Activated naive CD8-positive, alpha-beta T cell (primary cell): ENCODE data around the gene SRGAP3.

ENCODE experiments used
- H3K27ac Mint-ChIP-seq: one replicate; pipeline ENCODE4 v1.8.0; 2021; ENCODE audit warnings: mixed read lengths
- H3K27me3 Mint-ChIP-seq: one replicate; pipeline ENCODE4 v1.8.0; 2021; ENCODE audit warnings: mixed read lengths
- H3K36me3 Mint-ChIP-seq: one replicate; pipeline ENCODE4 v1.8.0; 2021; ENCODE audit warnings: mixed read lengths
- H3K4me1 Mint-ChIP-seq: one replicate; pipeline ENCODE4 v1.8.0; 2021; ENCODE audit warnings: low read depth, mixed read lengths
- H3K4me3 Mint-ChIP-seq: one replicate; pipeline ENCODE4 v1.8.0; 2021; ENCODE audit warnings: mild to moderate bottlenecking, mixed read lengths
- H3K9me3 Mint-ChIP-seq: one replicate; pipeline ENCODE4 v1.8.0; 2021; ENCODE audit warnings: low read depth, mixed read lengths

The SRGAP3 gene

DNA sequence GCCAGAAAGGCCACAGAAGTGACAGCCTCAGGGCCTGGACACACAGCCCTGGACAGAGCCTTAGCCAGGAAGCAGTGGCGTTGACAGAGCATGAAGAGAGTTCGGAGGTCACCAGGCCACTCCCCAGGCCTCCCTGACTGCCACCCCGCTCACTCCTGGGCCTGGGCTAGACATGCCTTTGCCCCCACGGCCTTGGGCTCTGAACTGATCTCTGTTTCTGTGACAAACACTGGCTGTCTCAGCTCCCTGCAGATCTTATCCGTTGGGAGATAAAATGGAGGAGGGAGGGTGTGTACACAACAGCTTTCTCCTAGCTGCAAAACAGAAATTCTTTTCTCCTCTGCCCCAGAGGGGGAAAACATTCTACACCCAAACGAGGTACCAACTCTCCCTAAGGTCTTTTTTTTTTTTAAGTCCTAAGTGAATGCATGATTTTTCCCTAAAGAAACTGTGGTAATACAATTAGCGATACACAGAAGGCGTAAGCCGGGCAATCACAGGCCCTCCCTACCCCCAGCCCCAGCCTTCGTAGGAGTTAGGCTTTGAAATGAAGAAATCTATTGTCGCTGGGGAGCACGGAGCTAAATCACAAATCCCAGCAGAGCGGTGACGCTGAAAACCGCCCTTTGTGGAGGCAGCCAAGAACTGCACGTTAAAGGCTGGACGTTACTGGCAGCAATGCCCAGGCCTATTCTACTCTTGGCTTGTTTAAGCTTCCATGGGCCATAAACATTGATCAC, 45.0 kb downstream of the SRGAP3 start:
- Mint-ChIP-seq H3K4me3 (no peak overlapping the region), H3K27ac (no peak overlapping the region), H3K4me1 (no peaks in the 10 kb centered on the region), H3K36me3 (no peaks in the 10 kb centered on the region), H3K9me3 (no peaks in the 10 kb centered on the region), H3K27me3 (no peaks in the 10 kb centered on the region)

DNA sequence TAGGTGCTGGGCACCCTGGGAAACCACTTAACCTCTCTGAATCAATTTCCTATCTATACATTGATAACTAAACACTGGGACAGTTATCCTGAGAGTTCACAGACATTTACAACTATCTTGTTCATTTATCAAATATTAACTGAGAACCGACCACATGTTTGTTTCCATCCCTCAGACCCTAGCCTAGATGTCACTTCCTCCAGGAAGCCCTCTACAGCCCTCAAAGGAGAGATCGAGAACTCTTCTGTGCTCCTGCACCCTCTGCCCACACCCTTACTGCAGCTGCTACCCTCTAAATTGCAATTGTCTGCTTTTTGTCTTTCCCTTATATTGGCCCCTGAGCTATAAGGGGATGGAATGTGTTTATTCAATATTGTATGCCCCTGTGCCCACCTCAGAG, 46.1 kb downstream of the SRGAP3 start:
- no peaks in the 10 kb centered on the region for H3K9me3 Mint-ChIP-seq
- H3K36me3 Mint-ChIP-seq = no peaks in the 10 kb centered on the region
- H3K27ac Mint-ChIP-seq = no peak overlapping the region
- no peaks in the 10 kb centered on the region for H3K4me1 Mint-ChIP-seq
- no peak overlapping the region for H3K4me3 Mint-ChIP-seq
- H3K27me3 Mint-ChIP-seq = no peaks in the 10 kb centered on the region

DNA sequence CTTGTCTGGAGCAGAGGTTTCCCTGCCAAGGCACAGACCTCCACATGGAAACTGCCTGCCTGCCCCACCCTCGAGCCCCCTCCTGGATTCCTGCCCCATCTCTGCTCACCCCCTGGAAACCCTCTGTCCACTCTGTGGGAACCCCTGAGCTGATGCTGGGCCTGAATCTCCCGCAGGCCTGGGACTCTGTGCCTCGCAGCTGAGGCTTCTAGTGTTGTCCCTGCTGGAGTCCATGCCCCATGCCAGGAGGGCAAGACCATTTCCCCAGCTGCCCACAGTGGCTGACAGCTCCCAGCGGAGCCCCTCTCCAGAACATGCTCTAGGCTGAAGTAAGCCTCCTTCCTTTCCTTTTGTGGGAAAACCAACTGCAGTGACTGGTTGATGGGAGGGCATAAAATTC, 46.9 kb downstream of the SRGAP3 start:
- no peaks in the 10 kb centered on the region for H3K27me3 Mint-ChIP-seq
- no peaks in the 10 kb centered on the region for H3K9me3 Mint-ChIP-seq
- no peaks in the 10 kb centered on the region for H3K4me1 Mint-ChIP-seq
- H3K27ac Mint-ChIP-seq = no peak overlapping the region
- H3K36me3 Mint-ChIP-seq = no peaks in the 10 kb centered on the region
- no peak overlapping the region for H3K4me3 Mint-ChIP-seq

DNA sequence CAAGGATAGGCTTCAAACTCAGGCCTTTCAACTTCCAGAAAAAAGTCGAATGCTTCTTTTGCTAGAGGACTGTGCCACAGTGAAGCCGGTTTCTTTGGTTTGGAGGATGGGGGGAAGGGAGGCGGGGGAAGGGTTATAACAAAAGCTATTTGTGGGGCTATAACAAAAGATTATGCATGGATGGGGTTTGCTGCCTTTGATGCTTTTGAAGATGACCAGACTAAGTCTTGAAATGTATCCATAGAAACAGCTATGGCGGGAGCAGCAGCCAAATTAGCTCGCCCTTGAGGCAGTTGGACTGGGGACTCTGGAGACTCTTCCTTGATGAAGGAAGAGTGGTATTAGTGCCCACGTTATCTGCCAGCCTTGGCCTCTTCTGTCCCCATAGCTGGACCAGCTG, 47.5 kb downstream of the SRGAP3 start:
- H3K9me3 Mint-ChIP-seq = no peaks in the 10 kb centered on the region
- H3K27ac Mint-ChIP-seq = no peak overlapping the region

DNA sequence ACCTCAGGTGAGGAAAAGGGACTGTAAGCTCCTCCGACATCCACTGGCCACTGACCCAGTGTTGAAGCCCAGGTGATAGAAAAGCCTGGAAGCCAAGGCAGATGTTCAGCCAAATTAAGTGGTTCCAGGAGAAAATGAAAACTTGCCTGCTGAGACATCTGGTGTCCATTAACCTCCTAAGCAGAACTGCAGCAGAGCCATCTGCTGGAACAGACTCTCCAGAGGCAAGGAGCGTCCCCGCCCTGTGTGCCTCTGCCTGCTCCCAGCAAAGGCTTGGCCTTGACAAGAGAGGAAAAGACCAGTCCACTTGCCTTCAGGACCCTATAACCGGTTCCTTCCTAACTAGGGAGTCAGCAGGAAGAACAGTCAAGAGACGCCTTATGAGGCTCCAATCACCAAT, 48.2 kb downstream of the SRGAP3 start:
- H3K36me3 Mint-ChIP-seq = no peaks in the 10 kb centered on the region
- no peaks in the 10 kb centered on the region for H3K9me3 Mint-ChIP-seq
- H3K4me1 Mint-ChIP-seq = no peaks in the 10 kb centered on the region
- H3K27ac Mint-ChIP-seq = no peak overlapping the region
- H3K4me3 Mint-ChIP-seq = no peak overlapping the region
- H3K27me3 Mint-ChIP-seq = no peaks in the 10 kb centered on the region

More for the DNA sequence above, 47.5 kb downstream of the SRGAP3 start:
- no peaks in the 10 kb centered on the region for H3K36me3 Mint-ChIP-seq
- no peaks in the 10 kb centered on the region for H3K27me3 Mint-ChIP-seq
- H3K4me3 Mint-ChIP-seq = no peak overlapping the region
- H3K4me1 Mint-ChIP-seq = no peaks in the 10 kb centered on the region

DNA sequence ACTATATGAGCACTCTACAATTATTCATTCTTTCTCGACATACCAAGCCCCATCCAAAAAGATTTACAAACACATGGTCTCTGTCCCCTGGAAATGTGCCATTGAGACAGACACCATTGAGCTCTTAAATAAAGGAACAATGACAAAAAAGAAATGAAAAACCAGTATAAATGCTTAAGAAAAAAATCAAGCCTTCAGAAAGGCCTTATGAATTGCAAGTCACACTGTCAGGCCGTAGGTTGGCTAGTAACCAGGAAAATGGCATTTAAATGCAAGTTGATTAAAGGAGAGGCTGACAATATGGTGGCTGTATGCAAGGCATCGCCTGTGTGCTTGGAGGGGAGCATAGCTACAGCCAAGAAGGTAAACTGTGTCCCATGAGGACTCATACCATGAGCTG, 49.7 kb downstream of the SRGAP3 start:
- Mint-ChIP-seq H3K27ac (no peak overlapping the region), H3K36me3 (no peaks in the 10 kb centered on the region), H3K27me3 (no peaks in the 10 kb centered on the region), H3K4me3 (no peak overlapping the region), H3K4me1 (no peaks in the 10 kb centered on the region), H3K9me3 (no peaks in the 10 kb centered on the region)

DNA sequence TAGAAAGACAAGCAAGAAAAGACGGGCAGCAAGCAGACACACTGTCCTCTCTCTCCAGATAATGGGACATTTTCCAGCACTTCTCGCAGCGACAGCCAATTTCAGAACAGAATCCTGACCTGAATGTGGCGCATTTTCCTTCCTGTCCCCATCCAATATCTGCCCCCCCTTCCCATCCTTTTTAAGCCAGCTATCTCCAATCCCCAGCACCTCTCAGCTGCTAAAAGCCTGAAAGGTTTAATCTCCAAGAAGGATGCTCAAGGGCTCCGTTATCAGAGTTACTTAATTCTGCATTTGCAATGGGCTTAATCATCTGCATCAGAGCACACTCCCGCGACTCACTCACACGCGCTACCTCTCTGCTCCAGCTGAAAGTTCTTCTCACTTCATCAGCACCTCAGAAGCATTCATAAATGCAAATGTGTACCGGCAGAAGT, 50.5 kb downstream of the SRGAP3 start:
- no peaks in the 10 kb centered on the region for H3K27me3 Mint-ChIP-seq
- no peaks in the 10 kb centered on the region for H3K9me3 Mint-ChIP-seq
- H3K36me3 Mint-ChIP-seq = no peaks in the 10 kb centered on the region
- no peak overlapping the region for H3K4me3 Mint-ChIP-seq
- no peaks in the 10 kb centered on the region for H3K4me1 Mint-ChIP-seq
- H3K27ac Mint-ChIP-seq = no peak overlapping the region

DNA sequence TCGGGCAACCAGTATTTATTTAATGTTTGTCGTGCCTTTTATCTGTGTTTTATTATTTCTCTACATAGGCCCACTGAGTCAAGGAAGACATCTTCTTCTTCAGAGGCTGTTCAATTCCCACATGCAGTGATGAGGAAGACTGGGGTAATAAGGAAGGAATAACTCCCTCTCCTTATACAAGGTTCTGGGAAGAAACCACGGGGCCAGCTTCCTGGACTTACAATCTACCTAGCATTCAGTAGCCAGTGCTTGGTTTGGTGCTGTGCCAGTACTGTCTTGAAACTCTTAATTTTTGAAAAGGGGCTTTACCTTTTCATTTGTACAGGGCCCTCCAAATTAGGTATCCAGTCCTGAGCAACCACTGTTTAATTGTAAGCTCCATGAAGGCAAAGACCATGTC, 51.2 kb downstream of the SRGAP3 start:
- Mint-ChIP-seq H3K36me3 (no peaks in the 10 kb centered on the region), H3K27ac (no peak overlapping the region), H3K4me1 (no peaks in the 10 kb centered on the region), H3K4me3 (no peak overlapping the region), H3K27me3 (no peaks in the 10 kb centered on the region), H3K9me3 (no peaks in the 10 kb centered on the region)

DNA sequence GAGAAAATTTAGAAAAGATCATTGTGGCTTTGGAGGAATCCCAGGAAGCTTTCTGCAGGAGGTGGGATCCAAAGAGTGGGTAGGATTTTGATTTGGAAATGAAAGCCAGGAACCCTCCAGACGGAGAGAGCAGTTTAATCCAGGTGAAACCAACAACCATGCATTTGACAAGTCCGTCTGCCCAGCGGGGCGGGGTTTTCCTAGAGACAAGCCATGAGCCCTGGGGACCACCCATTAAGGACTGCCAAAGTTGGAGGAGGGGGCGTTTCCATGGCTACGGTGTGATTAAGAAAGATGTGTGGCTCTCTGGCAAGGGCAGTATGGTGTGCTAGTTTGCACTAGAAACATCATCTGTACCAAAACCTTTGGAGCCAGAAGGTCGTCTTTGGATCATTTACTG, 53.4 kb downstream of the SRGAP3 start:
- Mint-ChIP-seq H3K27me3 (no peaks in the 10 kb centered on the region), H3K9me3 (no peaks in the 10 kb centered on the region), H3K4me1 (no peaks in the 10 kb centered on the region), H3K27ac (no peak overlapping the region), H3K4me3 (no peak overlapping the region), H3K36me3 (no peaks in the 10 kb centered on the region)

DNA sequence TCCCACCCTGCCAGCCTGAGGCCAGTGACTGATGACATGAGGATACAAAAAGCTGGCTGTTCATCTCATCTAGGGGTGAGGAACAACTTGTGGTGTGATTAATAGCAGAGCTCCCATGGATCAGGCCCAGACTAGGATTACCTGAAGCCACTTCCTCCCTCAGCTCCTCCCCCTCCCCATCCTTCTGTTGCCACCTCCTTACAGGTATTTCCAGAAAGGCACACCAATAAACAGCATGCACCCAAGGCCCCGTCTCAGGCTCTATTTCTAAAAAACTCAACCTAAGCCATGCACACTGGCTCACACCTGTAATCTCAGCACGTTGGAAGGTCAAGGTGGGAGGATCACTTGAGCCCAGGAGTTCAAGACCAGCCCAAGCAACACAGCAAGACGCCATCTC, 54.1 kb downstream of the SRGAP3 start:
- no peaks in the 10 kb centered on the region for H3K9me3 Mint-ChIP-seq
- H3K27ac Mint-ChIP-seq = no peak overlapping the region
- no peak overlapping the region for H3K4me3 Mint-ChIP-seq
- no peaks in the 10 kb centered on the region for H3K4me1 Mint-ChIP-seq
- H3K36me3 Mint-ChIP-seq = no peaks in the 10 kb centered on the region
- no peaks in the 10 kb centered on the region for H3K27me3 Mint-ChIP-seq

DNA sequence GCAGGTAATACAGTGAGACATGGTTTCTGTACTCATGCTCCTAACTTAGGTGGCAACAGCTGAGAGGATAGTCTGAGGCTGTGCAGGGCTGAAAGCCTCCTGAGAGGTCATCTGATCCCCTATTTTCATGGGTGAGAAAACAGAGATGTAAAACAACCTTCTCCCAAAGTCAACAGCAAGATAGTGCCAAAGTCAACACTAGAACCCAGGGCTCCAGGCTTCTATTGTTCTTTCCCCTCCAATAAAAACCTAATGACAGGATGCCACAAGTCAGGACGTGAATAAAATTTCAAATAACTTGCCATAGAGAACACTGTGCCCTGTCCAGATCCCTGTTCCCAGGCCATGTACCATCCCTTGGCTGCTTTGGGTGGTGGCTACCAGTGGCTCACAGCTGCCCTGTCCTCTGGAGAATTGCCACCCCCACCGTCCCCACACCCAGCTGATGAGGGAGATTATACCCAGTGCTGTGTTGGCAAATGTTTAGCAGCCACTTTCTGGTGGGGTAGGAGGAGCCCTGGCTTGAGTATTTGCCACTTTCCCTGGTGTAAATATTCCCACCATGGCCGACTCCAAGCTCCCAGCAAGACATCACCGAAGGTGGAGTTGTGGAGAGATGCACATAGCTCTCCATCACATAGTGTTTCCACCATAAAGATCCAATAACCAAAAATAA, 54.8 kb downstream of the SRGAP3 start:
- H3K4me3 Mint-ChIP-seq = no peak overlapping the region

DNA sequence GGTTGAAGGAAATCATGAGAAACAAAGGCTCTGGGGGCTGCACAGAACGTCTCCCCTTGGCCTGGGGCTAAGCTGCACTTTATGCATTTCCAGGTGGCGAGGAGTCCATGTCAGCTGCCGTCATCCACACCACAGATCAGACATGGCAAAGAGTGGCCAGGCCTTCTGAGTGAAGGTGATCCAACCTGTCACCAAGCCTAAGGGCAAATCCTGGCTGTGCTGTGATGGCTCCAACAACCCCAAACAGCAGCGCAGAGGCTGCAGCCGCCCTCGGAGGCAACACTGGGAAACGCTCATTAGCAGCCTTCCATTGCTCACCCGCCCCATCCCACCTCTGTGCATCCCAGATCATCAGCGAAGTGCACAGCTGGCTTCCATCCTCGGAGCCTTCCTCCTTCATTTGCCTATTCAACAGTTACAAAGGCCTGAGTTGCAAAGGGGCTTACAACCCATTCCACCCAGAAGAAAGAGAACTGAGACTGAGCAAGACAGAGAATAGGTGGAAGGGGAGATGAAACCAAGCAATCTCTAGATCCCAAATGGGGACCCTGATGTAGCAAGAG, 55.7 kb downstream of the SRGAP3 start:
- Mint-ChIP-seq H3K4me3 (no peak overlapping the region), H3K36me3 (no peaks in the 10 kb centered on the region), H3K27me3 (no peaks in the 10 kb centered on the region), H3K9me3 (no peaks in the 10 kb centered on the region), H3K27ac (no peak overlapping the region), H3K4me1 (no peaks in the 10 kb centered on the region)

More for the DNA sequence above, 54.8 kb downstream of the SRGAP3 start:
- H3K27ac Mint-ChIP-seq = no peak overlapping the region
- H3K36me3 Mint-ChIP-seq = no peaks in the 10 kb centered on the region
- no peaks in the 10 kb centered on the region for H3K4me1 Mint-ChIP-seq
- no peaks in the 10 kb centered on the region for H3K9me3 Mint-ChIP-seq
- H3K27me3 Mint-ChIP-seq = no peaks in the 10 kb centered on the region

DNA sequence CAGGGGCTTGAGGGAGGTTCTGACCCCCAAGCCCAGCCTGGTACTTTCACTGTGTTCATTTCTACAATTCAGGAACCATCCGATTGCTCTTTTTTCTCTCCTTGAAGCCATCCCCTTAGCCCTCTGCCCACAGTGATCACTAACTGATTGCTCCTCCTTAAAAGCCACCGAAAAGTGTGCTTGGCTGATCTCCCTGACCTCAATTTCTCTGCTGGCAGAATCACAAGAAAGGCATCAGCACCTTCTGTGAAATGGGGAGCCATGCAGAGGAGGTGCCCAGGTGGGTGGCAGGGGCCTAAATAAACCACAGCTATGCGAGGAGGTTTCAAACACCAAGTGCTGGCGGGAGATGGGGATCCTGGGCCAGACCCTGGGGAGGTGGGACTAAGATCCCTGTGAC, 56.2 kb downstream of the SRGAP3 start:
- H3K4me3 Mint-ChIP-seq = no peak overlapping the region
- no peak overlapping the region for H3K27ac Mint-ChIP-seq
- no peaks in the 10 kb centered on the region for H3K4me1 Mint-ChIP-seq
- no peaks in the 10 kb centered on the region for H3K9me3 Mint-ChIP-seq
- no peaks in the 10 kb centered on the region for H3K27me3 Mint-ChIP-seq
- H3K36me3 Mint-ChIP-seq = no peaks in the 10 kb centered on the region

DNA sequence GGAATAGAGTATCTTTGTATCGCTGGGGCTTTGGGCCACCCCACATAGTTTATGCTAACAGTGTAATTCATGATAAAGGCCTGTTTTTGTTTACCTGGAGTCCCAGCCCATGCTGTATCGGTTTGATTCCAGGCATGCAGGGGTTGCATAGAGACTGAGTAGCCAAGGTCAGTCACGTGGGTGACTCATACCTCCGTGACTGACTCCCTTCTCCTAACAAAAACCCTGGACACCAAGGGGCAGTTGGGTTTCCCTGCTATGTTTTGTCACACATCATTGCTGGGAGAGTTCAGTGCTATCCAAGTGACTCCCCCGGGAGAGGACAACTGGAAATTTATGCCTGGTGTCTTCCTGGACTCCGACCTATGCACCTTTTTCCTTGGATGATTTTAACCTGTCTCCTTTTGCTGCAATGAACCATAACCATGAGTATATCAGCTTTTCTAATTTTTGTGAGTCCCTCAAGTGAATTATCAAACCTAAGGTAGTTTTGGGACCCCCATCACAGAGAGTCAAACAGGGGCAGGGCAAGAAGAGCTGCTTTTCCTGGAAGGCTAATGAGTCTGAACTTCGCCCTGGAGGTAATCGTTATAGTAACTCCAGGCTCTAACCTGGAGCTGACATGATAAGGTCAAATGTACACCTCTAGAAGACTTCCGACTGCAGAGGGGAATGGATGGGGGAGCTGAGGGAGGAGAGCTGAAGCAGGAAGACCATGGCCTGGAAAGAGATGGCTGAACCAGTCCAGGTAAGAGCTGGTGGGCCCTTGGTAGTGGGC, 57.0 kb downstream of the SRGAP3 start:
- Mint-ChIP-seq H3K9me3 (no peaks in the 10 kb centered on the region), H3K4me3 (no peak overlapping the region), H3K4me1 (no peaks in the 10 kb centered on the region), H3K27ac (no peak overlapping the region), H3K27me3 (peaks cover 1% of the 10 kb centered on the region), H3K36me3 (no peaks in the 10 kb centered on the region)

DNA sequence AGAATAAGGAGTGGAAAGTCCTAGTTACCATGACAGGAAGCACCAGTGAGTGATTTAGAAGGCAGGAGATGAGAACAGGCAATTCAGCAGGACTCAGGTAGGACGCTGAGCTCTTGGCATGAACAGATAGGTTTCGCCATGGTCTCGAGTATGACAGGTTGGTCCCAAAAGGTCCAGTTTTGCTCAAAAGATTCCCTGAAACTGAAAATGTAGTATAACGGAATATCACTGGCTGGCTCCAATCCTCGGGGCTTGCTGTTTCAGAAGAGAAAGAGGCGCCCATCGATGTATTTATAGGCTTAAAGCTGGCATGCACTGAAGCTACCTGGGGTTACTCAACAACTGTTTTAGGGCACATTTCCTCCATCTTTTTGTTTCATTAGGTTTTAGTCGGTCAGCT, 59.2 kb downstream of the SRGAP3 start:
- Mint-ChIP-seq H3K36me3 (no peaks in the 10 kb centered on the region), H3K9me3 (no peaks in the 10 kb centered on the region), H3K27ac (no peak overlapping the region), H3K4me3 (no peak overlapping the region), H3K4me1 (no peaks in the 10 kb centered on the region), H3K27me3 (peaks cover 1% of the 10 kb centered on the region)
